ENCODE results near the gene SERINC2.
"Not testable (repeated sequence)": the region's sequence is repeated elsewhere in the genome, so short reads cannot be mapped to it uniquely, and the experiment has no call there.

SERINC2 gene

DNA sequence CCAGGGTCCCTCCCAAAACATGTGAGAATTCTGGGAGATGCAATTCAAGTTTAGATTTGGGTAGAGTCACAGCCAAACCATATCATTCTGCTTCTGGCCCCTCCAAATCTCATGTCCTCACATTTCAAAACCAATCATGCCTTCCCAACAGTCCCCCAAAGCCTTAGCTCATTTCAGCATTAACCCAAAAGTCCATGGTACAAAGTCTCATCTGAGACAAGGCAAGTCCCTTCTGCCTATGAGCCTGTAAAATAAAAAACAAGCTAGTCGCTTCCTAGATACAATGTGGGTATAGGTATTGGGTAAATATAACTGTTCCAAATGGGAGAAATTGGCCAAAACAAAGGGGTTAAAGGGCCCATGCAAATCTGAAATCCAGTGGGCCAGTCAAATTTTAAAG is 59.7 kb downstream of the SERINC2 start:
- not testable (repeated sequence) for DNase-seq

DNA sequence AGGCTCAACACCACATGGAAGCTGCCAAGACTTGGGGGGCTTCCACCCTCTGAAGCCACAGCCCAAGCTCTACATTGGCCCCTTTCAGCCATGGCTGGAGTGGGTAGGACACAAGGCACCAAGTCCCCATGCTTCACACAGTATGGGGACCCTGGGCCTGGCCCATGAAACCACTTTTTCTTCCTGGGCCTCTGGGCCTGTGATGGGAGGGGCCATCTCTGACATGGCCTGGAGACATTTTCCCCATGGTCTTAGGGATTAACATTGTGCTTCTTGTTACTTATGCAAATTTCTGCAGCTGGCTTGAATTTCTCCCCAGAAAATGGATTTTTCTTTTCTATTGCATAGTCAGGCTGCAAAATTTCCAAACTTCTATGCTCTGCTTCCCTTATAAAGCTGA is 60.5 kb downstream of the SERINC2 start:
- not testable (repeated sequence) for DNase-seq

DNA sequence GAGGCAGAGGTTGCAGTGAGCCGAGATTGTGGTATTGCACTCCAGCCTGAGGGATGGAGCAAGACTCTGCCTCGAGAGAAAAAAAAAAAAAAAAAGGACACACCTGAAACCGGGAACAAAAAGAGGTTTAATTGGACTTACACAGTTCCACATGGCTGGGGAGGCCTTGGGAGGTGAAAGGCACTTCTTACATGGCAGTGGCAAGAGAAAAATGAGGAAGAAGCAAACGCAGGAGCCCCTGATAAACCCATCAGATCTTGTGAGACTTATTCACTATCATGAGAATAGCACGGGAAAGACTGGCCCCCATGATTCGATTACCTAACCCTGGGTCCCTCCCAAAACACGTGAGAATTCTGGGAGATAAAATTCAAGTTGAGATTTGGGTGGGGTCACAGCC is 61.6 kb downstream of the SERINC2 start:
- not testable (repeated sequence) for DNase-seq

DNA sequence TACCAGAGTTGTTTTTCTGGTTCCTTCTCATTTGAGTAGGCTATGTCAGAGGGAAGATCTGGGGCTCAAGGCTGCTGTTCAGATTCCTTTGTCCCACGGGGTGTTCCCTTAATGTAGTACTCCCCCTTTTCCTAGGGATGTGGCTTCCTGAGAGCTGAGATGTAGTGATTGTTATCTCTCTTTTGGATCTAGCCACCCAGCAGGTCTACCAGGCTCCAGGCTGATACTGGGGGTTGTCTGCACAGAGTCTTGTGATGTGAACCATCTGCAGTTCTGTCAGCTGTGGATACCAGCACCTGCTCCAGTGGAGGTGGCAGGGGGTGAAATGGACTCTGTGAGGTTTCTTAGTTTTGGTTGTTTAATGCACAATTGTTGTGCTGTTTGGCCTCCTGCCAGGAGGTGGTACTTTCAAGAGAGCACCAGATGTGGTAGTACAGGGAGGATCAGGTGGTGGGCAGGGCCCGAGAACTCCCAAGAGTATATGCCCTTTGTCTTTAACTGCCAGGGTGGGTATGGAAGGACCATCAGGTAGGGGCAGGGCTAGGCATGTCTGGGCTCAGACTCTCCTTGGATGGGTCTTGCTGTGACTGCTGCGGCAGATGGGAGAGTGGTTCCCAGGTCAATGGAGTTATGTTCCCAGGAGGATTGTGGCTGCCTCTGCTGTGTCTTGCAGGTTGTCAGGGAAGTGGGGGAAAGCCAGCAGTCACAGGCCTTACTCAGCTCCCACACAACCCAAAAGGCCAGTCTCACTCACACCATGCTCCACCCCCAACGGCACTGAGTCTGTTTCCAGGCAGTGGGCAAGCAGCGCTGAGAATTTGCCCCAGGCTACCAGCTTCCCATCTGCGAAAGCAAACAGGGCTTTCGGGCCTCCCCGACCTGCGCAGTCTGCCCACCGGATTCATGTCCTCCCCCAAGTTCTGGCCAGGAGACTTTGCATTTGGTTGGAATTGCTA is 64.2 kb downstream of the SERINC2 start:
- DNase-seq, result no peak

DNA sequence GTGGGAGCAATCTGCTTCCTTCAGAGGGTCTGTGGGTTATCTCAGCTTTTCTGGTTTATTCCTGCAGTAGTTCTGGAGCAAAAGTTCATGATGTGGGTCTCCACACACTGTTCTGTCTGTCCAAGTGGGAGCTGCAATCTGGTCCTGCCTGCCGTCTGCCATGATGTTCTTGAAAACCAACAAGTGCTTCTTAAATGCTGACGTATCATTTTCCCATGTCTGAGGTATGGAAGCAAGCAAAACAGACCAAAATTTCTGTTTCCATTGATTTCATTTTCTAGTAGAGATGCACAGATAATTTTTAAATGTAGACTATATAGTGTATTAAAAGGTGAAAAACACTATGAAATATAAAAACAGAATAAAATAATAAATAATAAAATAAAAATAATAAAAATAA is 65.2 kb downstream of the SERINC2 start:
- no peak for DNase-seq

DNA sequence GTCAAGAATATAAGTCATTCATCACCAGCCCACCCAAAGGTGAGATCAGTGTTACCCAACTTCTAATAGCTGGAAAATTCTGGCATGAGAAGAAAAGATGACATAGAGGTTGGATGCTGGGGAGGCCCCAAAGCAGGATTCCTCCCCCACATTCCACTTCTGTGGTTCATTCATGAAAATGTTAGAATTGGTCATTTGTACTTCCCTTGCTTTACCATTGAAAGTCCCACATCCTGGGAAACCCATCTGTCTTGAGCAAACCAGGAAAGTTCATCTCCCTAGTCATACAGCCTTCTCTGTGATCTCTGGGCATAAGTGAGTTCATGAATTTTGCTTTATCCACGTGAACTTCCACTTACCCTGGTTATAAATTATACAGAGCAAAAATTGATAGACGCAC is 66.8 kb downstream of the SERINC2 start:
- no peak for DNase-seq

DNA sequence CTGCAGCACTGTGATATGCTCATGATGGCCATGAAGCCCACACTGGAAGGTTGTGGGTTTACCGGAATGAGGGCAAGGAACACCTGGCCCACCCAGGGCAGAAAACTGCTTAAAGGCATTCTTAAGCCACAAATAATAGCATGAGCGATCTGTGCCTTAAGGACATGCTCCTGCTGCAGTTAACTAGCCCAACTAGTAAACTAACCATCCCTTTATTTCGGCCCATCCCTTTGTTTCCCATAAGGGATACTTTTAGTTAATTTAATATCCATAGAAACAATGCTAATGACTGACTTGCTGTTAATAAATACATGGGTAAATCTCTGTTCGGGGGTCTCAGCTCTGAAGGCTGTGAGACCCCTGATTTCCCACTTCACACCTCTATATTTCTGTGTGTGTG is 67.4 kb downstream of the SERINC2 start:
- not testable (repeated sequence) for DNase-seq

DNA sequence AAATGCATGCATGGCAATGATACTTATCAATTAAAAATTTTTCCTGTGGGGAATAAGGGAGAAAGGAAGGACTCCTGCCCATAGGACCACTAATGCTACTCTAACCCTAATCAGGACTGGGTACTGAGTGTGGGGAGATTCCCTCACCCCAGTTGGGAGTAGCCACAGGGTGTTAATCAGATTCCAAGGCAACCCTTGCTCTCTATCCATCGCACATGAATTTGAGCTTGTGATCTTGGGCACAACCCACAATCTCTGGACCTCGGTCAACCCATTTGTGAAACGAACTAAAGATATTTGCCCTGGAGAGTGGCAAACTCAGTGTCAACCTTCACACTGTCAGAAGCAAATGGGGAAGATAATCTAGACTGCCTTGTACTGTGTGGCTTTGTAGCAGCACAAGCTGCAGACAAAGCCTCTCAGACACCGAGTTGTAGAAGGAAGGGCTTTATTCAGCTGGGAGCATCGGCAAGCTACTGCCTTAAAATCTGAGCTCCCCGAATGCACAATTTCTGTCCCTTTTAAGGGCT is 69.5 kb downstream of the SERINC2 start:
- DNase-seq, result no peak

DNA sequence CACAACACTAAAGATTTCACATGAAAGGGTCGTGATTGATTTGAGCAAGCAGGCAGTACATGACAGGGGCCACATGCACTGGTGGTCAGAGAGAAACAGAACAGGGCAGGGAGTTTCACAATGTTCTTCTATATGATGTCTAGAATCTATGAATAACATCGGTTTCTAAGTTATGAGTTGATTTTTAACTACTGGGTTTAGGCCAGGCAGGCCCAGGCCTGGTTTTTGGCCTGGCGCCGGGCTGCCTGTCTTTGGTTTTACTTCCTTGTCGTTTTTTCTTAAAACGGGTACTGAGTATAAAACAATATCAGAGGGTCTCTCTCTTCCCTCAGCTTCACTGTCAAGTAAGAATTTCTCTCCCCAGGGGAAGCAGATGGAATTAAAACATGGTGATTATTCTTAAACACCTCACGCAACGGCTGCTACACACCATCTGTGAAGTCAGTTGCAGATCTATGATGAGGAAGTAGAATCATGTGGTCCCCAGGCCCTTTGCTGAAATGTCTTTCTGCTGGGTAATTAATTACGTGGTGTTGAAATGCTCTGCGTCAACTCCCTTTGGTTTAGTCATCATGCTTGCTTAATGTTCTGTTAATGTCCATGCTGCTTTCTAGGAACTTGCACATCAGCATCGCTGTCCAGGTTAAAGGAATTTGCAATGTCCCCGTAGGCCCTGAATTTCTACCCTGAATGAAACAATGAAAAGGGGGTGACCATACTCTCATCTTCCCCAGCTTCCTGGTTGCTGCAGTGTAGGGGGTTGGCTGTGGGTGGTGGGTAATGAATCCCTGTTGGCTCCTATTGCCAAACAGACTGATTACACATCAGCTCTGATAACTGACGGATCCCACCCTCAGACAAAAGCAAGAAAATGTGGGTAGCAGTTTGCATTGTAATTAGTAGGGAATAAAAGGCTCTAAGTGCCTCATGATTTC is 70.3 kb downstream of the SERINC2 start:
- DNase-seq, result no peak

Data from effector CD8-positive, alpha-beta T cell (primary cell).